Adrenal gland (tissue), 5 donors: ENCODE results near the gene PLEKHH1.

Source experiments
- POLR2A ChIP-seq, 2 donors: fragments of 450-650 bp; IDR thresholded peaks; one replicate each; pipeline ENCODE4 v1.6.1; 2017; ENCODE audit warnings: antibody characterized with exemption in 2 of 2, mild to moderate bottlenecking in 2 of 2, moderate library complexity in 1 of 2
- TF ChIP-seq, protein P1 (sequence below), 6 experiments: fragments of 450-650 bp in 4 of 6; fragments of 200-600 bp in 2 of 6; sonication (generic) in 1 of 6; IDR thresholded peaks; 1 replicate in 5 of 6; 2 replicates in 1 of 6; pipeline versions ENCODE4 v1.5.1 to v1.8.0; 2016 to 2021; ENCODE audit warnings: antibody characterized with exemption in 6 of 6, mild to moderate bottlenecking in 2 of 6, moderate library complexity in 1 of 6
- donor health status: DM: no; HTN: no; CAD: no.

DNA sequence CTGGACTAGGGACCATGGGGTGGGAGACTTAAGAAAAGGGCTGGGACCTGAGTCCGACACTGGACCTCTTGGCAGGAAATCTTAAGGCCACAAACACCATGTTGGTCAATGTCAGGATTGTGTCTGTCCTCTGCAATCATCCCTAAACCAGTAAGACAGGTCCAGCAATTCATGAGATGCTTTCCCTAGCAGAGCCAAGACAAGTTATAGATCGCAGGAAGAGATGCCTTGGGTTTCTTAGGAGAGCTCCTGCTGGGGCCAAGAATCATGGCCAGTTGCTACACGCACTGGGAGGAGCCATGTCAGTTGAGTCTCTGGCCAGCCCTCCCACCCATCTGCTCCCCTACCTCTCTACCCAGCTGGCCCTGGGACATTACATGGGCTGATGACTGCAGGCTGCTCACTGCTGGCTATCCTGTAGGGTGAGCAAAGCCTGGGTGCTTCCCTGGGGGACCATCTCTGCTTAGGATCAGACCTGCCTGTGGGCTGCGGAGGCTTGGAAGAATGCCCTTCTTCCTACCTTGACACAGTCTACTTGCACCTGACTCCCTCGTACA lies 14.2 kb downstream of the PLEKHH1 start:
- TF ChIP-seq, protein P1, sequence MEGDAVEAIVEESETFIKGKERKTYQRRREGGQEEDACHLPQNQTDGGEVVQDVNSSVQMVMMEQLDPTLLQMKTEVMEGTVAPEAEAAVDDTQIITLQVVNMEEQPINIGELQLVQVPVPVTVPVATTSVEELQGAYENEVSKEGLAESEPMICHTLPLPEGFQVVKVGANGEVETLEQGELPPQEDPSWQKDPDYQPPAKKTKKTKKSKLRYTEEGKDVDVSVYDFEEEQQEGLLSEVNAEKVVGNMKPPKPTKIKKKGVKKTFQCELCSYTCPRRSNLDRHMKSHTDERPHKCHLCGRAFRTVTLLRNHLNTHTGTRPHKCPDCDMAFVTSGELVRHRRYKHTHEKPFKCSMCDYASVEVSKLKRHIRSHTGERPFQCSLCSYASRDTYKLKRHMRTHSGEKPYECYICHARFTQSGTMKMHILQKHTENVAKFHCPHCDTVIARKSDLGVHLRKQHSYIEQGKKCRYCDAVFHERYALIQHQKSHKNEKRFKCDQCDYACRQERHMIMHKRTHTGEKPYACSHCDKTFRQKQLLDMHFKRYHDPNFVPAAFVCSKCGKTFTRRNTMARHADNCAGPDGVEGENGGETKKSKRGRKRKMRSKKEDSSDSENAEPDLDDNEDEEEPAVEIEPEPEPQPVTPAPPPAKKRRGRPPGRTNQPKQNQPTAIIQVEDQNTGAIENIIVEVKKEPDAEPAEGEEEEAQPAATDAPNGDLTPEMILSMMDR (IDR thresholded peaks at IDR 0.05), result no peak
- TF ChIP-seq POLR2A (IDR thresholded peaks at IDR 0.05), result no peak
